Fibroblast of skin of back (primary cell): ENCODE measurements around the gene GIPC1.

ENCODE experiments used
- DNase-seq: peaks from one replicate; pipeline ENCODE4 v3.0.0-alpha.2; 2013

Gene GIPC1

GRCh38 chr19:14434543-14435319 is 61.2 kb downstream of the GIPC1 start:
- DNase-seq, result peak; percentile 72

- DNase-seq, result no peak
These were observed 62.1 kb downstream of the GIPC1 start for GRCh38 chr19:14433554-14434501.

GRCh38 chr19:14432791-14433553 is 63.0 kb downstream of the GIPC1 start, which contains the start of gene PKN1:
TSS of gene PKN1 (plus strand) at chr19:14433306. CDS start at chr19:14433522, 216 bp downstream.
- peak; percentile 57 for DNase-seq

DNA sequence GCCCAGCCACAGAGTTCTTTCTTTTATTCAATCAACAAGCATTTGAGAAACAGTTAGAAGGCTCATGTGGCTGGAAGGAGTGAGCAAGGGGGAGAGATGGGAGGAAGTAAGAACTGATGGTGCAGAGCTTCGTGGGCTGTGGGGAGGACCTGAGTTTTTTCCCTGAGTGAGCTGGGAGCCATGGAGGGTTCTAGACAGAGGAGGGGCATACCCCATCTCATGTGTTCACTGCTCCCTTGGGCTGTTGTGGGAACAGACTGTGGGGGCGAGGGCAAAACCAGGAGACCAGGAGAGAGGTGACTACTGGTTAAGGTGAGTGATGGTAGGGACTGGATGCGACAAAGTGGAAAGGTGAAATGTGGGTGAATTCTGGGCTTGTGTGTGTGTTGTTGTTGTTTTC is 65.2 kb downstream of the GIPC1 start:
- no peak for DNase-seq

- peak; percentile 43 for DNase-seq
These were observed 67.0 kb downstream of the GIPC1 start for GRCh38 chr19:14428882-14429416.
